K562 (cell line): ENCODE results near the gene MAGEA4. TPM values are rescaled to one million over a fixed set of nuclear protein-coding genes. Genes with fewer than 3 reads are reported as not detected.

ENCODE experiments used
- ATAC-seq: fragments of 200-7000 bp; cut with Tn5 transposase; 3 replicates; pipeline ENCODE4 v1.9.1; 2020; ENCODE audit warnings: moderate library complexity
- BruUV-seq: library from RNA; stranded (reverse); fragments of 400-500 nt; replicated peaks from 2 replicates; lab custom pipeline; 2021; lab: Mats Ljungman, UMichigan
- CTCF ChIA-PET: fragments of 300-600 bp; formaldehyde crosslinking; extraction: SDS; loops from one replicate; lab custom pipeline; 2021; ENCODE audit warnings: low intra/inter-chr PET ratio; lab: Yijun Ruan, JAX
- POLR2A ChIA-PET: fragments of 300-600, 350-650 bp; sonication (Branson Sonifier 250); formaldehyde crosslinking; extraction: SDS; loops from one replicate; lab custom pipeline; 2021; ENCODE audit warnings: antibody characterized with exemption, inconsistent platforms; lab: Yijun Ruan, JAX
- DNase-seq, 4 experiments: peaks; one replicate each; pipeline versions ENCODE4 v3.0.0 to v3.0.0-alpha.2; 2011 to 2018; ENCODE audit warnings: low spot score in 3 of 4, mixed read lengths in 3 of 4; ENCODE audit errors: extremely low read depth in 1 of 4
- FAIRE-seq: peaks from 2 replicates; lab custom pipeline; 2011; peaks lifted over from hg19 to GRCh38; lab: Jason Lieb, UNC
- H2AFZ ChIP-seq: 2 replicates; pipeline ENCODE4 v1.6.0; 2011; ENCODE audit warnings: low read depth, low read length, control low read depth, inconsistent platforms
- H3K27ac ChIP-seq: fragments of 200-600 bp; 3 replicates; pipeline ENCODE4 v1.8.0; 2011; ENCODE audit warnings: low read depth, mild to moderate bottlenecking, control low read depth, inconsistent platforms, low read length, moderate library complexity, mixed read lengths; ENCODE audit errors: extremely low read depth
- H3K27me3 ChIP-seq, 2 experiments: fragments of 300-600 bp in 1 of 2; 2 replicates in 1 of 2; 3 replicates in 1 of 2; pipeline versions ENCODE4 v1.6.0 to v1.8.0; 2011; ENCODE audit warnings: inconsistent platforms in 2 of 2, low read length in 2 of 2, mild to moderate bottlenecking in 1 of 2, mixed read lengths in 1 of 2, moderate library complexity in 1 of 2; ENCODE audit not compliant: control insufficient read depth in 2 of 2, insufficient read depth in 2 of 2
- H3K36me3 ChIP-seq: fragments of 300-600 bp; 3 replicates; pipeline ENCODE4 v1.8.0; 2011; ENCODE audit warnings: mild to moderate bottlenecking, low read length, inconsistent platforms; ENCODE audit not compliant: control insufficient read depth, insufficient read depth
- H3K4me1 ChIP-seq, 2 experiments: fragments of 200-600 bp in 1 of 2; replicated peaks in 1 of 2; 2 replicates in 1 of 2; 3 replicates in 1 of 2; pipeline versions ENCODE4 v1.5.1 to v1.8.0; 2011; ENCODE audit warnings: inconsistent platforms in 2 of 2, low read length in 2 of 2, mild to moderate bottlenecking in 1 of 2, mixed read lengths in 1 of 2, moderate library complexity in 1 of 2; ENCODE audit not compliant: control insufficient read depth in 2 of 2, insufficient read depth in 2 of 2
- H3K4me2 ChIP-seq: 2 replicates; pipeline ENCODE4 v1.6.1; 2011; ENCODE audit warnings: low read length, control low read depth, inconsistent platforms, mixed read lengths; ENCODE audit not compliant: insufficient read depth
- H3K4me3 ChIP-seq: fragments of 200-600 bp; sonication (generic), shearing (Covaris generic); 2 replicates; pipeline ENCODE4 v1.5.1; 2016; ENCODE audit warnings: control low read depth, inconsistent platforms
- H3K79me2 ChIP-seq: fragments of 200-600 bp; 3 replicates; pipeline ENCODE4 v1.8.0; 2011; ENCODE audit warnings: low read length, inconsistent platforms; ENCODE audit not compliant: control insufficient read depth, insufficient read depth
- H3K9ac ChIP-seq, 2 experiments: 2 replicates each; pipeline versions ENCODE4 v1.6.0 to v1.6.1; 2011; ENCODE audit warnings: low read depth in 2 of 2, low read length in 2 of 2, control low read depth in 1 of 2, inconsistent platforms in 1 of 2, mild to moderate bottlenecking in 1 of 2, mixed read lengths in 1 of 2; ENCODE audit not compliant: insufficient read depth in 1 of 2
- H3K9me1 ChIP-seq: one replicate; pipeline ENCODE4 v1.6.0; 2011; ENCODE audit warnings: inconsistent platforms, mild to moderate bottlenecking, low read length, moderate library complexity; ENCODE audit not compliant: control insufficient read depth, insufficient read depth
- H3K9me3 ChIP-seq: replicated peaks from 2 replicates; pipeline ENCODE4 v1.5.1; 2011; ENCODE audit warnings: low read depth, low read length, inconsistent platforms; ENCODE audit not compliant: control insufficient read depth, insufficient read depth
- H4K20me1 ChIP-seq: replicated peaks from 2 replicates; pipeline ENCODE4 v1.6.1; 2011; ENCODE audit warnings: low read length, inconsistent platforms, mixed read lengths; ENCODE audit not compliant: control insufficient read depth, insufficient read depth
- ARNT ChIP-seq, 2 experiments: fragments of 450-650 bp; IDR thresholded peaks; 2 replicates each; pipeline ENCODE4 v1.6.1; 2016; ENCODE audit warnings: mild to moderate bottlenecking in 1 of 2
- CTCFL ChIP-seq: IDR thresholded peaks from 2 replicates; pipeline ENCODE4 v1.6.1; 2011; ENCODE audit warnings: borderline replicate concordance, low read depth, mild to moderate bottlenecking, moderate library complexity, low read length; ENCODE audit not compliant: insufficient read depth, poor library complexity, severe bottlenecking
- GATA2 ChIP-seq: sonication (generic); formaldehyde crosslinking; IDR thresholded peaks from 2 replicates; pipeline ENCODE4 v1.4.0; 2020; ENCODE audit warnings: mild to moderate bottlenecking, missing genetic modification reagents
- GATAD2A ChIP-seq: fragments of 450-650 bp; IDR thresholded peaks from 2 replicates; pipeline ENCODE4 v1.6.1; 2017
- LCOR ChIP-seq: sonication (generic); formaldehyde crosslinking; IDR thresholded peaks from 2 replicates; pipeline ENCODE4 v1.8.0; 2022; ENCODE audit warnings: mild to moderate bottlenecking, missing genetic modification reagents
- MCM3 ChIP-seq: fragments of 450-650 bp; IDR thresholded peaks from 2 replicates; pipeline ENCODE4 v1.6.1; 2016
- MTA3 ChIP-seq: fragments of 450-650 bp; formaldehyde crosslinking; IDR thresholded peaks from 2 replicates; pipeline ENCODE4 v1.6.1; 2017; ENCODE audit warnings: mild to moderate bottlenecking, borderline replicate concordance
- MYC ChIP-seq, 2 experiments: fragments of 250-450 bp in 1 of 2; sonication (Bioruptor Pico) in 1 of 2; IDR thresholded peaks; 2 replicates each; pipeline versions ENCODE4 v1.5.1 to v1.6.1; 2012 to 2021; ENCODE audit warnings: low read depth in 2 of 2, borderline replicate concordance in 1 of 2, improper control_type of control experiment in 1 of 2, low read length in 1 of 2, mild to moderate bottlenecking in 1 of 2, moderate library complexity in 1 of 2
- NFXL1 ChIP-seq: fragments of 450-650 bp; formaldehyde crosslinking; IDR thresholded peaks from 2 replicates; pipeline ENCODE4 v1.4.0; 2021; ENCODE audit warnings: mild to moderate bottlenecking
- NR2C2 ChIP-seq, 2 experiments: fragments of 200-800 bp in 1 of 2; sonication (Bioruptor generic) in 1 of 2; sonication (generic) in 1 of 2; formaldehyde crosslinking in 1 of 2; IDR thresholded peaks; 2 replicates each; pipeline versions ENCODE4 v1.6.1 to v1.8.0; 2016 to 2022; ENCODE audit warnings: mild to moderate bottlenecking in 1 of 2, missing compliant biosample characterization in 1 of 2, missing genetic modification characterization in 1 of 2, missing genetic modification reagents in 1 of 2
- RB1 ChIP-seq: fragments of 450-650 bp; IDR thresholded peaks from 2 replicates; pipeline ENCODE4 v1.6.1; 2017; ENCODE audit warnings: low read depth, mild to moderate bottlenecking
- SIN3B ChIP-seq: fragments of 450-650 bp; IDR thresholded peaks from 2 replicates; pipeline ENCODE4 v1.6.1; 2017; ENCODE audit warnings: low read depth, mild to moderate bottlenecking, moderate library complexity
- SPI1 ChIP-seq: IDR thresholded peaks from 2 replicates; pipeline ENCODE4 v1.6.1; 2011; ENCODE audit warnings: low read depth, low read length, control low read depth, borderline replicate concordance
- SRF ChIP-seq, 2 experiments: fragments of 250-450, 450-650 bp in 1 of 2; sonication (Bioruptor Pico) in 1 of 2; sonication (generic) in 1 of 2; formaldehyde crosslinking; IDR thresholded peaks; 2 replicates each; pipeline versions ENCODE4 v1.5.0 to v1.5.1; 2020 to 2022; ENCODE audit warnings: mild to moderate bottlenecking in 1 of 2, missing genetic modification reagents in 1 of 2
- TCF3 ChIP-seq: sonication (generic); formaldehyde crosslinking; IDR thresholded peaks from 2 replicates; pipeline ENCODE4 v1.4.0; 2020; ENCODE audit warnings: mild to moderate bottlenecking, missing genetic modification reagents
- THRB ChIP-seq: fragments of 450-650 bp; formaldehyde crosslinking; conservative IDR thresholded peaks from 2 replicates; pipeline ENCODE4 v1.4.0; 2022; ENCODE audit warnings: mild to moderate bottlenecking, missing genetic modification characterization
- ZBTB26 ChIP-seq: fragments of 450-650 bp; formaldehyde crosslinking; IDR thresholded peaks from 2 replicates; pipeline ENCODE4 v1.4.0; 2022; ENCODE audit warnings: missing genetic modification characterization
- ZNF197 ChIP-seq: fragments of 200-800 bp; sonication (Bioruptor generic); IDR thresholded peaks from 2 replicates; pipeline ENCODE4 v1.6.1; 2016; ENCODE audit warnings: low read depth, missing genetic modification characterization, missing compliant biosample characterization
- ZNF444 ChIP-seq: fragments of 250-450 bp; sonication (Bioruptor Pico); IDR thresholded peaks from 2 replicates; pipeline ENCODE4 v1.4.0; 2020; ENCODE audit warnings: mild to moderate bottlenecking, moderate library complexity
- ZNF76 ChIP-seq: fragments of 250-450 bp; sonication (Bioruptor Pico); IDR thresholded peaks from 2 replicates; pipeline ENCODE4 v1.4.0; 2020; ENCODE audit warnings: mild to moderate bottlenecking, moderate library complexity, borderline replicate concordance
- WGBS: fragments of 100-300 bp; shearing (Covaris generic); methylation state at CpG from one replicate; pipeline ENCODE4 v1.1.6; 2016; ENCODE audit warnings: low coverage, mixed read lengths; ENCODE audit not compliant: insufficient coverage; ENCODE audit errors: missing lambda C conversion rate; 5-methylcytosine and 5-hydroxymethylcytosine counted together
- in situ Hi-C: fragments of 300-500 bp; cut with MboI; formaldehyde crosslinking; loops from 4 replicates; pipeline ENCODE4 v1.15.0; 2018; ENCODE audit warnings: inconsistent platforms, mixed read lengths
- intact Hi-C: fragments of 100-400 bp; cut with micrococcal nuclease; formaldehyde crosslinking; loops from 2 replicates; pipeline ENCODE4 v1.14.2; 2022
- polyA plus RNA-seq, 8 experiments: library from polyadenylated mRNA; depleted of rRNA in 4 of 8; stranded (reverse) in 5 of 8; unstranded in 3 of 8; fragments of >200 nt; fragmentation: Nextera tagmentation in 2 of 8; fragmentation: Illumina TruSeq in 1 of 8; extraction: Ambion mirVana in 2 of 8; extraction: Trizol in 1 of 8; gene quantifications; 2 replicates each; pipeline versions ENCODE4 v1.2.1 to v1.2.3, GENCODE V29; 2011 to 2014; ENCODE audit warnings: inconsistent platforms in 1 of 8, missing spikeins in 1 of 8
- total RNA-seq, 7 experiments: library from RNA; depleted of rRNA in 6 of 7; stranded (reverse); fragments of >200 nt in 6 of 7; fragmentation: Illumina TruSeq in 2 of 7; extraction: Trizol in 2 of 7; gene quantifications; 2 replicates each; pipeline versions ENCODE4 v1.2.1 to v1.2.3, GENCODE V29; 2011 to 2021; ENCODE audit warnings: low replicate concordance in 1 of 7

The MAGEA4 gene
- total and polyA plus RNA-seq, 9 of the 15 experiments (the other 6 are each of a cell fraction or from before 2014, with no cell fraction given): 0.42 to 1.9 (median 0.69) TPM

- ATAC-seq: no peak
- no peak for DNase-seq
- Histone ChIP-seq H3K27ac (no peak overlapping the region), H4K20me1 (no peaks in the 10 kb centered on the region), H3K79me2 (no peaks in the 10 kb centered on the region), H3K27me3 (no peaks in the 10 kb centered on the region), H3K9me1 (no peaks in the 10 kb centered on the region)
- intact Hi-C loops: no loop called here
- POLR2A ChIA-PET: no interaction called here
- TF ChIP-seq THRB (CRISPR knock-in tag) (no peak), NR2C2 (CRISPR knock-in tag; IDR thresholded peaks at IDR 0.05) (no peak), NR2C2 (tag; IDR thresholded peaks at IDR 0.05) (no peak), CTCFL (no peak), MCM3 (no peak), ZNF197 (CRISPR knock-in tag) (no peak), TCF3 (CRISPR knock-in tag) (no peak), RB1 (no peak), SRF (CRISPR knock-in tag; IDR thresholded peaks at IDR 0.05) (no peak), MYC (IDR thresholded peaks at IDR 0.05; ENCODE audit: low read depth, low read length) (no peak), MYC (CRISPR knock-in tag; IDR thresholded peaks at IDR 0.05; ENCODE audit: borderline replicate concordance, low read depth) (no peak), ZNF444 (no peak), ZBTB26 (CRISPR knock-in tag) (no peak), GATAD2A (no peak), SIN3B (no peak), GATA2 (CRISPR knock-in tag) (no peak), ARNT (IDR thresholded peaks at IDR 0.05) (no peak), LCOR (CRISPR knock-in tag) (no peak), NFXL1 (CRISPR knock-in tag) (no peak), ZNF76 (CRISPR knock-in tag) (no peak), SPI1 (no peak), MTA3 (no peak)
- TF ChIP-seq, all 486 proteins: peak for 0
- no peaks in the 10 kb centered on the region for H3K9me3 ChIP-seq
- no peaks in the 10 kb centered on the region for H3K4me1 ChIP-seq
- no TSS peak for BruUV-seq
- no peak for FAIRE-seq
- H3K36me3 ChIP-seq: no peaks in the 10 kb centered on the region
- H3K9ac ChIP-seq: no peak overlapping the region
- H2AFZ ChIP-seq: no peak overlapping the region
- H3K4me3 ChIP-seq: no peak overlapping the region
- no peak overlapping the region for H3K4me2 ChIP-seq
- WGBS: 56% methylated on average over 4 of the region's 6 CpGs
- in situ Hi-C loops: loop anchor here (10.0 kb wide), 1 partner anchor 136 kb away; no protein-coding TSS in a partner anchor
- CTCF ChIA-PET: no interaction called here
Observed at GRCh38 chrX:151920530-151920929, 7.8 kb downstream of the MAGEA4 start.
